Choroid plexus epithelial cell (primary cell): ENCODE measurements around the gene NETO1.

Experiments used
- DNase-seq: peaks from one replicate; pipeline ENCODE4 v3.0.0-alpha.2; 2010; ENCODE audit warnings: low read depth
- H3K4me3 ChIP-seq: 2 replicates; pipeline ENCODE4 v1.5.1; 2011; ENCODE audit warnings: low read depth, mild to moderate bottlenecking, control low read depth, low read length, moderate library complexity
- TF ChIP-seq, protein P1 (sequence below): conservative IDR thresholded peaks from 2 replicates; pipeline ENCODE4 v1.5.1; 2011; ENCODE audit warnings: low read depth, mild to moderate bottlenecking, control low read depth, inconsistent platforms, low read length, moderate library complexity

NETO1 gene

DNA sequence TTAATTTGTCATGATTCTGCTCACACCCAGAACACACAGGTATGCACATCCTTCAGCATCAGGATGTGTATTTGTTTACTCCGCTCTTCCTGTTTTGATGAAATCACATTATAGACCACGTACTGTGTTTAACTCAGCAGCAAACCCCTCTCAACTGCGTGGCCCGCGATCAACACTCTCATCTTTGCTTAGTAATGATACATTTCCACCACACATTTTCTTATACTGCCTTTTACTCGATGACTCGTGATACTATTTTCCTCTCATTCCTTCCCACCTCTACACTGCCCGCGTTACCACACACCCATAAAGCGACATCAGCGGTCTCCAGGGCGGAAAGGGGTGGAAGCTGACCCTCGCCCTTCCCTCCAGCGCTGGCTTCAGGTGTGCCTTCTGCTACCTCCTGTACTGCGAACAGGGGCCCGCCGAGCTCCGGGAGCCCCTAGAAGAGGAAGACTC, 1.3 kb downstream of the NETO1 start:
- no peak overlapping the region for H3K4me3 ChIP-seq
- TF ChIP-seq, protein P1, sequence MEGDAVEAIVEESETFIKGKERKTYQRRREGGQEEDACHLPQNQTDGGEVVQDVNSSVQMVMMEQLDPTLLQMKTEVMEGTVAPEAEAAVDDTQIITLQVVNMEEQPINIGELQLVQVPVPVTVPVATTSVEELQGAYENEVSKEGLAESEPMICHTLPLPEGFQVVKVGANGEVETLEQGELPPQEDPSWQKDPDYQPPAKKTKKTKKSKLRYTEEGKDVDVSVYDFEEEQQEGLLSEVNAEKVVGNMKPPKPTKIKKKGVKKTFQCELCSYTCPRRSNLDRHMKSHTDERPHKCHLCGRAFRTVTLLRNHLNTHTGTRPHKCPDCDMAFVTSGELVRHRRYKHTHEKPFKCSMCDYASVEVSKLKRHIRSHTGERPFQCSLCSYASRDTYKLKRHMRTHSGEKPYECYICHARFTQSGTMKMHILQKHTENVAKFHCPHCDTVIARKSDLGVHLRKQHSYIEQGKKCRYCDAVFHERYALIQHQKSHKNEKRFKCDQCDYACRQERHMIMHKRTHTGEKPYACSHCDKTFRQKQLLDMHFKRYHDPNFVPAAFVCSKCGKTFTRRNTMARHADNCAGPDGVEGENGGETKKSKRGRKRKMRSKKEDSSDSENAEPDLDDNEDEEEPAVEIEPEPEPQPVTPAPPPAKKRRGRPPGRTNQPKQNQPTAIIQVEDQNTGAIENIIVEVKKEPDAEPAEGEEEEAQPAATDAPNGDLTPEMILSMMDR, result no peak
- DNase-seq, result no peak

DNA sequence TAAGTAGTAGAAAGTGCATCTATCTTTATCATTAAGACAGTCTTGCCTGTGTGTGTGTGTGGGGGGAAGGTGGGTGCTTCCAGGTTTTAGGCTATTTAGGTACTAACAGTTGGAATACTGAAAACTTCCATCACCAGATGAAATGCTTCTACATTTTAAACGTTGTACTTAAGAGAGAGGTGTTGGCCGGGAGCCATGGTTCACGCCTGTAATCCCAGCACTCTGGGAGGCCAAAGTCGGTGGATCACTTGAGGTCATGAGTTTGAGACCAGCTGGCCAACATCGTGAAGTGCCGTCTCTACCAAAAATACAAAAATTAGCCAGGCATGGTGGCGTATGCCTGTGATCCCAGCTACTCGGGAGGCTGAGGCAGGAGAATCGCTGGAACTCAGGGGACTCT, 4.0 kb downstream of the NETO1 start:
- no peak overlapping the region for H3K4me3 ChIP-seq
- no peak for DNase-seq
- TF ChIP-seq, protein P1, result no peak

DNA sequence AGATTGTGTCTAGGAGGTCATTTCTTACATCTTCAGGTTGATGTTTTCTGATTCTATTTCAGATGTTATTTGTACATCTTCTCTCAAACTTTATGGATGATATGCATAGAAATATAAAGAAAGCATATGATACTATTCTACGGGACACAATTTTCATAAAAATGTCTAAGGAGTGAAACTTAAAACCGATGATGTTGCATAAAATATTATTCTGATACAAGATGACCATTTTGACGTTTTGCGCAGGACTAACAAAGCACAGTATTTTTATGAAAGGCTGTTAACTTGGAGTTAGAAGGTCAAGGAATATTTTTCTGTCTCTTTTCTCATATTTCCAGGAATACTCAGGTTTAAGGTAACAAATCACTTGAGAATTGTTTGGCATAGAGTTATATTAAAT, 8.7 kb downstream of the NETO1 start:
- no peak overlapping the region for H3K4me3 ChIP-seq
- TF ChIP-seq, protein P1, result no peak
- no peak for DNase-seq

DNA sequence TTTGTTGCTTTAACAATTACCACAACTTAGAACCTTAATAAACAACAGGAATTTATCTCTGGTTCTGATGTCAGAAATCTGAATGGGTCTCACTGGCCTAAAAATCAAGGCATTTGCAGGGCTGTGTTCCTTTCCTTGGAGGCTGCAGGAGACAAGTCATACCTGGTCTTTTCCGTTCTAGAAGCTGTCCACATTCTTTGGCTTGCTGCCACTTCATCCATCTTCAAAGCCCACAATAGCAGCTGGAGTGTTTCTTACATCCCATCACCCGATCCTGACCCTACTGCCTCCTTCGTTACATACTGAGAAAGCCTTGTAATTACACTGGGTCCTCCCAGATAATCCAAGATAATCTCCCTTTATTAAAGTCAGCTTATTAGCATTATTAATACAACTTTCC, 18.1 kb downstream of the NETO1 start:
- TF ChIP-seq, protein P1, result no peak
- no peak for DNase-seq

DNA sequence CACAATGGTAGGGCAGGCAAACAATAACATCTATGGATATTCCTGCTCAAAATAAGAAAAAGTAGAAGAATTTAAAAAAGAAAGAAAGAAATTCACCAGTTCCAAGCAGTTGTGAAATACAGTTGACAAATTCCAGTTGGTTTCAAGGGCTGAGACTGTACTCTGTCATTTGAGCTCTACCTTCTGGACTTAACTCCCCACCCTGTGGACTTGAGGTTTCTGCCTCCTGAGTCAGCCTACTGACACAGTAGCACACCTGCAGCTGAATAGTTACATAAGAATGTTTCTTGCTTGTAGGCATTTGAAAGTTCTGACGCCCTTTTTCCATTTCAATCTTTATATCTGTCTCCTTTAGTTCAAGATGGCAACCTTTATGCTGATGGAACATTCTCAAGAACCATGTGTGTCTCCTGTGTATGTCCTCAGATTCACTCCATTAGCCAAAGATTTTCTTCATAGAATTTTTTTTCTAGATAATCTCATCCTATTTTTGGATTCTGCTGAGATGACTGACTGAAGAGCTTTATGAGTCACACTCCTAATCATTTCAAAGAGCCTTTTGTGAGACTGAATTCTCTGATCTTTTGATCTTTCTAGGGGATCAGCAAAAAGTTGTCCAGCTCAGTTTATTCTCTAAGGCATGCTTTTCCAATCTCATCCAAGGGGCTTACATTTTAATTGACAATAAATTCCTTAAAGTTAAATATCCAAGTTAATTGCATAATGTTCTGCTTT, 19.1 kb downstream of the NETO1 start:
- DNase-seq, result no peak
- no peak overlapping the region for H3K4me3 ChIP-seq
- TF ChIP-seq, protein P1, result no peak

More for the DNA sequence above, 18.1 kb downstream of the NETO1 start:
- no peak overlapping the region for H3K4me3 ChIP-seq

DNA sequence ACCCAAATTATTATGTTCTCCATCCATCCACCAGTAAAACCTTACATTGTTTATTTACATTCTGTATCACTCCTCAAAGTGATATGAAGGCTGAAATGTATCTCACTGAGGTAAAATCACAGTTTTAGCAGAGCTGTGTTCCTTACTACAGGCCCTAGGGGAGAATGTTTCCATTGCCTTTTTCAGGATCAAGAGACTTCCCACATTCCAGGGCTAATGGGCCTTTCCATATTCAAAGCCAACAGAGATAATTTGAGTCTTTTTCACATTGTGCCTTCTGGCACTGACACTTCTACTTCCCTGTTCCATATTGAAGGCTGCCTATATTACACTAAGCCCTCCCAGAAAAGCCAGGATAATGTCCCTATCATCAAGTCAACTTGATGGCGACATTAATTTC, 20.0 kb downstream of the NETO1 start:
- no peak for DNase-seq
- TF ChIP-seq, protein P1, result no peak
- H3K4me3 ChIP-seq, result no peak overlapping the region

DNA sequence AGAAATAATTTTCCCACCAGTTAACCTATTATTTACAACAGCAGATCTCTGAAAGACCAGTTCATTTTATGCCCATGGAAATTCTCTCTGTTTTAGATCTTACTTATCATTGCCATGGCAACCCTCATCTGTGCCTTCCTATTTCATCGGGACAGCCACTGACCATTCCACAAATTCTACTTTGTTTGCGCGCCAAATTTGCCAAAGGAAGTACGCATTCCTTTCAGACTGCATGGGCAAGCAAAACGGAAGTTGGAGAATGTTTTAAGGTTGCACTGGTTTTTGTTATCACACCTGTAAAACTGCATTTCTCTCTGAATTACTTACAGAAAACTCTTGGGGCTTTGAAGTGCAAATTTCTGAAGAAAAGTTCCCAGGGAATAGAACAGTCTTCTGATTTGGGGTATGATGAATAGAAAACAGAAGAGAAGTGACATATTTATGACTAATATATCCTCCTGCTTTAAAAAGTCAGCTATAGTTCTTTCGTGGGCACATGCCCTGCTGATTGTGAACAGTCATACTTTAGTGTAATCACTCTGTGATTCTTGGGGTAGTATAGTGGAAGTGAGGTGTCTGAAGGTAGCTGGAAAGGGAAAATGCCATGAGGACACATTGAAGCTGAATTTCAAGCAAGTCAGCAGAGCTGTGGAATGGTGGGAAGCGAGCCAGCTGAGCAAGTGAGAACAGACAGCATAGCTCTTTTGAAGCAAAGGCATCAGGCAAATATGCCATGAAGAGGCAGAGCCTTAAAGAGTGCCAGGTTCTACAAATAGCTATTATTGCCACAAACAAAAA, 20.9 kb downstream of the NETO1 start:
- H3K4me3 ChIP-seq, result no peak overlapping the region
- TF ChIP-seq, protein P1, result no peak
- DNase-seq, result no peak
